HUDEP-2 (cell line): ENCODE measurements around the gene KLHL29.

Source experiments
- DNase-seq, 76 experiments: peaks; one replicate each; lab custom pipeline; 2025; ENCODE audit not compliant: unreplicated experiment in 76 of 76; lab: John Stamatoyannopoulos, UW

Gene KLHL29

GRCh38 chr2:23601301-23601965 lies 216.5 kb downstream of the KLHL29 start:
- DNase-seq, result no peak

- DNase-seq, result no peak
These were observed 217.1 kb downstream of the KLHL29 start for GRCh38 chr2:23602116-23602515.

- no peak for DNase-seq
These were observed 218.2 kb downstream of the KLHL29 start for GRCh38 chr2:23603156-23603555.

GRCh38 chr2:23603581-23603980 lies 218.6 kb downstream of the KLHL29 start:
- no peak for DNase-seq

GRCh38 chr2:23604731-23605130 lies 219.8 kb downstream of the KLHL29 start:
- no peak for DNase-seq

GRCh38 chr2:23605236-23605635 lies 220.3 kb downstream of the KLHL29 start:
- DNase-seq, result no peak

- DNase-seq, result no peak
These were observed 221.2 kb downstream of the KLHL29 start for GRCh38 chr2:23606196-23606595.

GRCh38 chr2:23606968-23607367 lies 222.0 kb downstream of the KLHL29 start:
- DNase-seq, result no peak

GRCh38 chr2:23607925-23608324 lies 222.9 kb downstream of the KLHL29 start:
- no peak for DNase-seq

- no peak for DNase-seq
These were observed 224.3 kb downstream of the KLHL29 start for GRCh38 chr2:23609254-23609653.

GRCh38 chr2:23611839-23612238 lies 226.9 kb downstream of the KLHL29 start:
- DNase-seq, result no peak

GRCh38 chr2:23614701-23615100 lies 229.7 kb downstream of the KLHL29 start:
- no peak for DNase-seq

- no peak for DNase-seq
These were observed 230.4 kb downstream of the KLHL29 start for GRCh38 chr2:23615216-23616020.

GRCh38 chr2:23616630-23617029 lies 231.7 kb downstream of the KLHL29 start:
- no peak for DNase-seq

- no peak for DNase-seq
These were observed 232.3 kb downstream of the KLHL29 start for GRCh38 chr2:23617167-23617810.

- no peak for DNase-seq
These were observed 232.8 kb downstream of the KLHL29 start for GRCh38 chr2:23617811-23618215.

GRCh38 chr2:23618265-23618664 lies 233.3 kb downstream of the KLHL29 start:
- DNase-seq, result no peak

- DNase-seq, result no peak
These were observed 234.0 kb downstream of the KLHL29 start for GRCh38 chr2:23618794-23619530.

GRCh38 chr2:23619941-23620340 lies 235.0 kb downstream of the KLHL29 start:
- DNase-seq, result no peak

GRCh38 chr2:23620841-23621341 lies 235.9 kb downstream of the KLHL29 start:
- DNase-seq, result no peak

- no peak for DNase-seq
These were observed 236.6 kb downstream of the KLHL29 start for GRCh38 chr2:23621616-23622015.
